ENCODE results near the gene CHADL. TPM values are rescaled to one million over a fixed set of nuclear protein-coding genes. Genes with fewer than 3 reads are reported as not detected.

The CHADL gene
- total and polyA plus RNA-seq, 9 of the 15 experiments (the other 6 are each of a cell fraction or from before 2014, with no cell fraction given), result not detected

DNA sequence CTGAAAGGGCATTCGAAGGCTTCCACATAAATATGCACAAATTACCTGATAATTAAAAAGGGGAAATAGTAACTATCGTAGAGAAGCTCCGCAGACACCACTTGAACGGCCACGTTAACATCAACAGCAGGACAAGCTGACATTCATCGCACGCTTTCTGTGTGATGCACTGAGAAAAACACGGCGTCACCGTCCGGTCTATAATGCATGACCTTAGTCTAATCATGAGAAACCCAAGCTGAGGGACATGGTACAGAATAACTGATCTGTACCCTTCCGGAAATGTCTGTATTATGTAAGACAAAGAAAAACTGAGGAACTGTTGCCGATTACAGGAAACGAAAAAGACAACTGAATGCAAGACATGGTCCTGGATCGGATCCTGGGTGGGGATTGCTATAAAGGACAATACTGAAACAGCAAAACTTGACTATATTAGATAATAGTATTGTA, 45.9 kb upstream of the CHADL start (continued):
- TF ChIP-seq SREBF2 (CRISPR knock-in tag; IDR thresholded peaks at IDR 0.05) (no peak), HDAC1 (IDR thresholded peaks at IDR 0.05) (peak in 1 of 2 experiments; percentile 31; a peak in 2 of 4 replicates), NCOR1 (IDR thresholded peaks at IDR 0.05) (no peak), TEAD4 (IDR thresholded peaks at IDR 0.05; ENCODE audit: low read length) (peak; percentile 36; the same call in 1 of the 2 replicates), TEAD4 (CRISPR knock-in tag; IDR thresholded peaks at IDR 0.05; ENCODE audit: borderline replicate concordance) (no peak), BRF1 (IDR thresholded peaks at IDR 0.05; ENCODE audit: borderline replicate concordance, extremely low read depth, insufficient read length) (no peak), ZNF75A (CRISPR knock-in tag; IDR thresholded peaks at IDR 0.05) (no peak), CCNT2 (IDR thresholded peaks at IDR 0.05; ENCODE audit: borderline replicate concordance, extremely low read depth, insufficient read length, low read depth, low read length) (no peak), KLF16 (IDR thresholded peaks at IDR 0.05) (no peak), MYNN (IDR thresholded peaks at IDR 0.05) (no peak), MYNN (CRISPR knock-in tag; IDR thresholded peaks at IDR 0.05) (no peak), GATAD2A (IDR thresholded peaks at IDR 0.05) (no peak), NELFE (IDR thresholded peaks at IDR 0.05; ENCODE audit: insufficient read depth, insufficient read length) (no peak), RBM15 (IDR thresholded peaks at IDR 0.05; ENCODE audit: insufficient read depth, low read length) (no peak), COPS2 (conservative IDR thresholded peaks at IDR 0.05) (no peak), TAF7 (tag; IDR thresholded peaks at IDR 0.05) (0 out of 2 replicates have a peak, but pooled peaks have one; percentile 20), ZNF384 (IDR thresholded peaks at IDR 0.05; ENCODE audit: low read depth, low read length) (no peak)
- TF ChIP-seq, protein P1, sequence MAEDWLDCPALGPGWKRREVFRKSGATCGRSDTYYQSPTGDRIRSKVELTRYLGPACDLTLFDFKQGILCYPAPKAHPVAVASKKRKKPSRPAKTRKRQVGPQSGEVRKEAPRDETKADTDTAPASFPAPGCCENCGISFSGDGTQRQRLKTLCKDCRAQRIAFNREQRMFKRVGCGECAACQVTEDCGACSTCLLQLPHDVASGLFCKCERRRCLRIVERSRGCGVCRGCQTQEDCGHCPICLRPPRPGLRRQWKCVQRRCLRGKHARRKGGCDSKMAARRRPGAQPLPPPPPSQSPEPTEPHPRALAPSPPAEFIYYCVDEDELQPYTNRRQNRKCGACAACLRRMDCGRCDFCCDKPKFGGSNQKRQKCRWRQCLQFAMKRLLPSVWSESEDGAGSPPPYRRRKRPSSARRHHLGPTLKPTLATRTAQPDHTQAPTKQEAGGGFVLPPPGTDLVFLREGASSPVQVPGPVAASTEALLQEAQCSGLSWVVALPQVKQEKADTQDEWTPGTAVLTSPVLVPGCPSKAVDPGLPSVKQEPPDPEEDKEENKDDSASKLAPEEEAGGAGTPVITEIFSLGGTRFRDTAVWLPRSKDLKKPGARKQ (CRISPR knock-in tag; IDR thresholded peaks at IDR 0.05), result no peak
- TF ChIP-seq, protein P2, sequence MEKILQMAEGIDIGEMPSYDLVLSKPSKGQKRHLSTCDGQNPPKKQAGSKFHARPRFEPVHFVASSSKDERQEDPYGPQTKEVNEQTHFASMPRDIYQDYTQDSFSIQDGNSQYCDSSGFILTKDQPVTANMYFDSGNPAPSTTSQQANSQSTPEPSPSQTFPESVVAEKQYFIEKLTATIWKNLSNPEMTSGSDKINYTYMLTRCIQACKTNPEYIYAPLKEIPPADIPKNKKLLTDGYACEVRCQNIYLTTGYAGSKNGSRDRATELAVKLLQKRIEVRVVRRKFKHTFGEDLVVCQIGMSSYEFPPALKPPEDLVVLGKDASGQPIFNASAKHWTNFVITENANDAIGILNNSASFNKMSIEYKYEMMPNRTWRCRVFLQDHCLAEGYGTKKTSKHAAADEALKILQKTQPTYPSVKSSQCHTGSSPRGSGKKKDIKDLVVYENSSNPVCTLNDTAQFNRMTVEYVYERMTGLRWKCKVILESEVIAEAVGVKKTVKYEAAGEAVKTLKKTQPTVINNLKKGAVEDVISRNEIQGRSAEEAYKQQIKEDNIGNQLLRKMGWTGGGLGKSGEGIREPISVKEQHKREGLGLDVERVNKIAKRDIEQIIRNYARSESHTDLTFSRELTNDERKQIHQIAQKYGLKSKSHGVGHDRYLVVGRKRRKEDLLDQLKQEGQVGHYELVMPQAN (IDR thresholded peaks at IDR 0.05; ENCODE audit: borderline replicate concordance), result peak; percentile 62; the same call in 1 of the 2 replicates
- TF ChIP-seq, protein P3, sequence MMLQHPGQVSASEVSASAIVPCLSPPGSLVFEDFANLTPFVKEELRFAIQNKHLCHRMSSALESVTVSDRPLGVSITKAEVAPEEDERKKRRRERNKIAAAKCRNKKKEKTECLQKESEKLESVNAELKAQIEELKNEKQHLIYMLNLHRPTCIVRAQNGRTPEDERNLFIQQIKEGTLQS (IDR thresholded peaks at IDR 0.05), result peak; percentile 32; the same call in 1 of the 2 replicates
- TF ChIP-seq, protein P3 (CRISPR knock-in tag; conservative IDR thresholded peaks at IDR 0.05), result no peak
- TF ChIP-seq, protein P4, sequence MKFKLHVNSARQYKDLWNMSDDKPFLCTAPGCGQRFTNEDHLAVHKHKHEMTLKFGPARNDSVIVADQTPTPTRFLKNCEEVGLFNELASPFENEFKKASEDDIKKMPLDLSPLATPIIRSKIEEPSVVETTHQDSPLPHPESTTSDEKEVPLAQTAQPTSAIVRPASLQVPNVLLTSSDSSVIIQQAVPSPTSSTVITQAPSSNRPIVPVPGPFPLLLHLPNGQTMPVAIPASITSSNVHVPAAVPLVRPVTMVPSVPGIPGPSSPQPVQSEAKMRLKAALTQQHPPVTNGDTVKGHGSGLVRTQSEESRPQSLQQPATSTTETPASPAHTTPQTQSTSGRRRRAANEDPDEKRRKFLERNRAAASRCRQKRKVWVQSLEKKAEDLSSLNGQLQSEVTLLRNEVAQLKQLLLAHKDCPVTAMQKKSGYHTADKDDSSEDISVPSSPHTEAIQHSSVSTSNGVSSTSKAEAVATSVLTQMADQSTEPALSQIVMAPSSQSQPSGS (CRISPR knock-in tag; IDR thresholded peaks at IDR 0.05), result no peak
